Measurements from ENCODE around the gene ASCC3. TPM values are rescaled to one million over a fixed set of nuclear protein-coding genes. Genes with fewer than 3 reads are reported as not detected.

Gene ASCC3
- total RNA-seq, 6 experiments from 2014 or later: 96.1 to 101 (median 97.8) TPM

DNA sequence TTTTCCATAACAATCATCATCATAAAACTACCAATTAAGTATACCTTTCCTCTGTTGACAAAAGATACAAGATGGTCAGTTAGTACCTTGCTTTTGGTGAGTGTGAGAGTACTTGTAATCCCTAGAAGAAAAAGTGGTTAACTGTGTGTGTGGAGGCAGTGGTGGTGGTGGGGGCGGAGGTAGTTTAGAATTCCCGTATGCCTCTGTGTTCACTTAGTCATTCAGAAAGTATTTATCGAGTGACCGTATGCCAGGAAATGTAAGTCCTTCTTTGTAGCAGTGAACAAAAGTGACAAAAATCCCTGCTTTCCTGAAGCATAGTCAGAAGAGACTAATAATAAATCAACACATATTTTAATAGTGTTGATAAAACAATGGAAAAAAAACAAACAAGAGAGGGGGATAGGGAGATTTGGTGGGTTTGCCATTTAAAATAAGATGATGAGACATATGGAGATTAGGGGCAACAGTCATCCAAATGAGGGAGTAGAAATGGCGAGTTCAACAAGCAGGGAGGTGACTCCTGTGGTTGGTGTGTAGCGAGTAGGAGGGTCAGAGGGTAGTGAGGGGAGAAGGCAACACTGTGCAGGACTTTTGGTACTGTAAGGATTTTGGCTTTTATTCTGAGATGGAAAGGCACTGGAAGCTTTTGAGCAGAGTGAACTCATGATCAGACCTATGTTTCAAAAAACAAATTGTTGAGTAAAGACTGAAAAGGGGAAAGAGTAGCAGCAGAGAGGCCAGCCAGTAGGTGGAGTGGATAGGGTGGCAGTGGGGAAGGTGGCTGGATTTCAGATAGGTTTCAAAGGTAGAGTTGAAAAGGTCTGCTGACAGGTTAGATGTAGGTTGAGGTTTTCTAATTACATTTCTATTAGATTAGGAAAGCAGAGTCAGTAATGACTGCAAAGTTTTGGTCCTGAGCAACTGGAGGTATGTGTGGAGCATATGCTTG is 376.1 kb downstream of the ASCC3 start:
- no peaks in the 10 kb centered on the region for H3K4me1 Mint-ChIP-seq (ENCODE audit: low read depth)
- H3K36me3 Mint-ChIP-seq (ENCODE audit: low read depth): peaks cover 4% of the 10 kb centered on the region; the same call in 1 of the 2 replicates
- H3K9me3 Mint-ChIP-seq: no peaks in the 10 kb centered on the region
- no peak overlapping the region for H3K27ac Mint-ChIP-seq
- TF ChIP-seq, protein P1, sequence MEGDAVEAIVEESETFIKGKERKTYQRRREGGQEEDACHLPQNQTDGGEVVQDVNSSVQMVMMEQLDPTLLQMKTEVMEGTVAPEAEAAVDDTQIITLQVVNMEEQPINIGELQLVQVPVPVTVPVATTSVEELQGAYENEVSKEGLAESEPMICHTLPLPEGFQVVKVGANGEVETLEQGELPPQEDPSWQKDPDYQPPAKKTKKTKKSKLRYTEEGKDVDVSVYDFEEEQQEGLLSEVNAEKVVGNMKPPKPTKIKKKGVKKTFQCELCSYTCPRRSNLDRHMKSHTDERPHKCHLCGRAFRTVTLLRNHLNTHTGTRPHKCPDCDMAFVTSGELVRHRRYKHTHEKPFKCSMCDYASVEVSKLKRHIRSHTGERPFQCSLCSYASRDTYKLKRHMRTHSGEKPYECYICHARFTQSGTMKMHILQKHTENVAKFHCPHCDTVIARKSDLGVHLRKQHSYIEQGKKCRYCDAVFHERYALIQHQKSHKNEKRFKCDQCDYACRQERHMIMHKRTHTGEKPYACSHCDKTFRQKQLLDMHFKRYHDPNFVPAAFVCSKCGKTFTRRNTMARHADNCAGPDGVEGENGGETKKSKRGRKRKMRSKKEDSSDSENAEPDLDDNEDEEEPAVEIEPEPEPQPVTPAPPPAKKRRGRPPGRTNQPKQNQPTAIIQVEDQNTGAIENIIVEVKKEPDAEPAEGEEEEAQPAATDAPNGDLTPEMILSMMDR (IDR thresholded peaks at IDR 0.05): peak; percentile 32; the same call in 1 of the 2 replicates
- H3K4me3 Mint-ChIP-seq: no peak overlapping the region
- H3K27me3 Mint-ChIP-seq (ENCODE audit: insufficient read depth): no peaks in the 10 kb centered on the region
- DNase-seq: peak; percentile 82

DNA sequence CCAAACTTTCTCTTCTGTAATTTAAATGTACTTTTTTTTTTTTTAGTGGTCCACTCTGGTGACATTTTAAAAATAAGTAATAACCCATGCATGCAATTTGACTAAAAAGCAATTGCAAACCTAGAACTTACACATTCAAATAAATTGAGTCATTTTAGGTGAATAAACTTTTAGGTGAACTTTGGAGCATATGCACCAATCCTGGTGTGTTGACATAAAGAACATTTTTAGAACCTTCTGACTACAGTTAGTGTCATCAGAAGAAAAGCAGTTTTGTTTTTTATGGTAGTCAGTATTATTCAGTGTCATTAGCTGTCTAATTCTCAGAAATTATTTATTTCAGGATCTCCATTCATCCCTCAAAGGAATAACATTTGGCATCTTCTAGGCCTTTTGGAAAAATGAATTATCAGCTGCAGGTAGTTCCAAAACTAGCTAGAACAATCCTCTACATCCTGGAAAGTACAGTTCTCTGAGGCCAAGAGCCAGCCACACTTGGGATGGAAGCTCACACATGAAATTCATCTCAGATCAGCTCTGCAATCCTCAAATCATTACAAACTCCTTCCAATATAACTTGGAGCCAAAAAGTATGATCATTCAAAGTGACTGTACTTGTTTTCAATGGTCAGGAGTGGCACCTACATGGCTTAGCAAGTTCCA is 378.0 kb downstream of the ASCC3 start:
- H3K36me3 Mint-ChIP-seq (ENCODE audit: low read depth): peaks cover 11% of the 10 kb centered on the region
- no peaks in the 10 kb centered on the region for H3K4me1 Mint-ChIP-seq (ENCODE audit: low read depth)
- peak overlapping the region; percentile 2; the same call in 1 of the 2 replicates for H3K27ac Mint-ChIP-seq
- H3K4me3 Mint-ChIP-seq: no peak overlapping the region
- H3K9me3 Mint-ChIP-seq: peaks cover 13% of the 10 kb centered on the region; the same call in 1 of the 2 replicates
- no peaks in the 10 kb centered on the region for H3K27me3 Mint-ChIP-seq (ENCODE audit: insufficient read depth)
- no peak for DNase-seq
- TF ChIP-seq, protein P1 (IDR thresholded peaks at IDR 0.05): no peak

DNA sequence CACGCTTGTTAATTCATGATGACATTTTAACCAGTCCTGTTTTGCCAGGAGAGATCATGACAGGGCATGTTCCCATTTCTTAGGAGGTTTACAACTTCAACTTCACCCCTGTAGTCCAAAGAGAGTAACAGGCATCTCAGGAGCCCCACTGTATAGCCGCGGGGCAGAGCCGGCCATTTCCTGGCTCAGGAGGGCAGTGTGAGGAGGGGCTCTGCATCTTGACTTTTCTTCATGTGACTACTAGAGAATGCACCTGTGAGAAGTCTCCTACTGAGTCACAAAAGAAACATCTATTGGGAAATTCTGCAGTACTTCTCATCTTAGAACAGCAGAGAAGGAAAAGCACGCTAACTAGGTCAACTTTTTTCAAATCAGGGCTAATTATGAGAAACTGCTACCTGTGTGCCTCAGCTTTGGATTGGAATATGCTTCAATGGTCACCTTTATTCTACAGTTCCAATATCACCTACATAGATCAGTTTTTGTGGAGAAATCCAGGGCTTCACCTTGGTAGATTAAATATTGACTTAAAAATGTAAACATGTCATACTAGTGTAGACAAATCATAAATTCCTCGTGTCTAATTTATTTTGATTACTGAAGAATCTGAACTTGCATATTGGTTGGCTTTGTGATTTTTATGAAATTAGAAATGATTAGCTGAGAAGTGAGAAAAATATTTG is 387.8 kb downstream of the ASCC3 start:
- H3K4me1 Mint-ChIP-seq (ENCODE audit: low read depth): peaks cover 6% of the 10 kb centered on the region; the same call in 1 of the 2 replicates
- peaks cover 5% of the 10 kb centered on the region; the same call in 1 of the 2 replicates for H3K36me3 Mint-ChIP-seq (ENCODE audit: low read depth)
- peaks cover 5% of the 10 kb centered on the region; the same call in 1 of the 2 replicates for H3K9me3 Mint-ChIP-seq
- no peak for DNase-seq
- H3K27ac Mint-ChIP-seq: no peak overlapping the region
- TF ChIP-seq, protein P1 (IDR thresholded peaks at IDR 0.05): no peak
- no peak overlapping the region for H3K4me3 Mint-ChIP-seq
- no peaks in the 10 kb centered on the region for H3K27me3 Mint-ChIP-seq (ENCODE audit: insufficient read depth)

DNA sequence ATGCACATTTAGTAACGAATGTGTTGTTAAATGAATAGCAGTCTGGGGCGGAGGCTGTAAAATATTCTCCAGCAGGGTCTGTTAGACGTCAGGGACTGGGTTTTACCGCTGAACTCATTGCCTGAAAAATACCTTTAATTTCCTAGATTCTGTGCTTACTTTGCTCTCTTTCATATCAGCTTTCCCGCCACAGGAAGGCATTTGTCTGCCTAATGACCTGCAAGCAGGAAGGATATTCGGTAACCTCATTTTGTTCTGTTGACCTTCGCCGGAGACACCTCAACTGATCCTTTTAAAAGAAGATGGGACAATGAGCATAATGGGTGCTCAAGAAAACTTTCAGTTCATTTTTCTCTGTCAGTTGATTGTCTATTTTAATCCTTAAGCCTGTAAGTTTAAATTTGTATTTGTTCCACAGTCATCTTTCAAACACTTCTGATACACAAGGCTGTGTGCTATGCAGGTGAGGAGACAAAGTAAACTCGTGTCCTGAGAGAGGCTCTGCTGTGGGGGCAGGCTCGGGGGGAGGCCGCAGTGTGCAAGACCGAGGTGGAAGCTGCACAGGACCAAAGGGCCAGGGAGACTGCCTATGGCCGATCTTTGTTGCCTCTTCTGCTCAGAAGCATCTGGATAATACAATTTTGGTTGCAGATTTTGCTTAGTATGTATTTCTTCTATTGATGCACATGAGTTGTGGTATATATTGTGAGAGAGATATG is 389.0 kb downstream of the ASCC3 start:
- TF ChIP-seq, protein P1 (IDR thresholded peaks at IDR 0.05): no peak
- Mint-ChIP-seq H3K36me3 (ENCODE audit: low read depth) (no peaks in the 10 kb centered on the region), H3K9me3 (no peaks in the 10 kb centered on the region), H3K27me3 (ENCODE audit: insufficient read depth) (no peaks in the 10 kb centered on the region), H3K4me3 (no peak overlapping the region), H3K27ac (no peak overlapping the region), H3K4me1 (ENCODE audit: low read depth) (peaks cover 6% of the 10 kb centered on the region; the same call in 1 of the 2 replicates)
- DNase-seq: no peak

DNA sequence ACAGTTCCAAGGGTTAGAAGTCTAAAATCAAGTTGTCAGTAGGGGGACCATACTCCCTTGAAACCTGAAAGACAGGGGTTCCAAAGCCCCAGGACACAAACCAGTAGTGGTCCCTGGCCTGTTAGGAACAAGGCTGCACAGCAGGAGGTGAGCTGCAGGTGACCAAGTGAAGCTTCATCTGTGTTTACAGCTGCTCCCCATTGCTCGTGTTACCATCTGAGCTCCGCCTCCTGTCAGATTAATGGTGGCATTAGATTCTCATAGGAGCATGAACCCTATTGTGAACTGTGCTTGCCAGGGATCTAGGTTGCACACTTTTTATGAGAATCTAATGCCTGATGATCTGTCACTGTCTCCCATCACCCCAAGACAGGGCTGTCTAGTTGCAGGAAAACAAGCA is 391.1 kb downstream of the ASCC3 start:
- Mint-ChIP-seq H3K9me3 (no peaks in the 10 kb centered on the region), H3K36me3 (ENCODE audit: low read depth) (no peaks in the 10 kb centered on the region), H3K4me1 (ENCODE audit: low read depth) (peaks cover 6% of the 10 kb centered on the region; the same call in 1 of the 2 replicates), H3K27ac (no peak overlapping the region), H3K4me3 (no peak overlapping the region), H3K27me3 (ENCODE audit: insufficient read depth) (no peaks in the 10 kb centered on the region)
- TF ChIP-seq, protein P1 (IDR thresholded peaks at IDR 0.05): no peak
- no peak for DNase-seq
